ENCODE measurements around the gene YEATS4. TPM values are rescaled to one million over a fixed set of nuclear protein-coding genes. Genes with fewer than 3 reads are reported as not detected.

YEATS4 gene
- total RNA-seq, 1 donor from 2014 or later = 11.4 TPM

DNA sequence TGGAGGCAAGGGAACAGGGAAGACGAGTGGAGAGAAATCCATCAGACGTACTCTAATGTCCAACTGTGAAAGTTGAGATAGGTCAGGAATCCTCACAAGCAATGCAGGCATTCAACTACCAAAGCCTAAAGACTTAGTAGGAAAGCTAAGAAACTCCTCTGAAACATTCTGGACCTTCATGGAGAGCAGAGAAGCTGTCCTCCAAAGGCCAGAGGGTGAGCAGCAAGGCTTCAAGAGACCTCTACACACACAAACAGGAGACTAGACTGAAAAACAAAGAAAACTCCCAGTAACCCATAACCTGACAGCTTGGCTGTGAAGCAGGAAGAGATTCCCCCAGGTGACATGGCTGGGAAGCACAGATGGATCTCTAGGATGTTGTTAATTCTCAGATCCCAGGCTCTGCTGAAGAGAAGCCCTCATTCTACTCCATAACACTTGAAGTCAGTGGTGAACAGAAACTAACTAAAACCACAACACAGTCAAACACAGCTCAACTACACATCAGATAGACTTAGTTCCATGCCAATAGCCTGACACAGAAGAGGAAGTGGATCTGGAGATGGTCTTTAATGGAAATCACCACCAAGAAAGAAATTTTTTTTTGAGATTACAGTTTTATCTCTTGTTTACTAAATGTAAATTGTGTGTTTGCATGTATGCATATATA is 34.6 kb upstream of the YEATS4 start:
- intact Hi-C loops (cut with DNase I) = no loop called here
- H3K27ac ChIP-seq = no peak overlapping the region
- H3K36me3 ChIP-seq = no peaks in the 10 kb centered on the region
- no peak for ATAC-seq
- DNase-seq = no peak
- peaks cover 6% of the 10 kb centered on the region for H3K4me1 ChIP-seq
- peaks cover 5% of the 10 kb centered on the region for H3K27me3 ChIP-seq (ENCODE audit: low read depth)
- H3K4me3 ChIP-seq = no peak overlapping the region
- TF ChIP-seq, protein P1, sequence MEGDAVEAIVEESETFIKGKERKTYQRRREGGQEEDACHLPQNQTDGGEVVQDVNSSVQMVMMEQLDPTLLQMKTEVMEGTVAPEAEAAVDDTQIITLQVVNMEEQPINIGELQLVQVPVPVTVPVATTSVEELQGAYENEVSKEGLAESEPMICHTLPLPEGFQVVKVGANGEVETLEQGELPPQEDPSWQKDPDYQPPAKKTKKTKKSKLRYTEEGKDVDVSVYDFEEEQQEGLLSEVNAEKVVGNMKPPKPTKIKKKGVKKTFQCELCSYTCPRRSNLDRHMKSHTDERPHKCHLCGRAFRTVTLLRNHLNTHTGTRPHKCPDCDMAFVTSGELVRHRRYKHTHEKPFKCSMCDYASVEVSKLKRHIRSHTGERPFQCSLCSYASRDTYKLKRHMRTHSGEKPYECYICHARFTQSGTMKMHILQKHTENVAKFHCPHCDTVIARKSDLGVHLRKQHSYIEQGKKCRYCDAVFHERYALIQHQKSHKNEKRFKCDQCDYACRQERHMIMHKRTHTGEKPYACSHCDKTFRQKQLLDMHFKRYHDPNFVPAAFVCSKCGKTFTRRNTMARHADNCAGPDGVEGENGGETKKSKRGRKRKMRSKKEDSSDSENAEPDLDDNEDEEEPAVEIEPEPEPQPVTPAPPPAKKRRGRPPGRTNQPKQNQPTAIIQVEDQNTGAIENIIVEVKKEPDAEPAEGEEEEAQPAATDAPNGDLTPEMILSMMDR (IDR thresholded peaks at IDR 0.05) = no peak
- H3K9me3 ChIP-seq = no peaks in the 10 kb centered on the region

DNA sequence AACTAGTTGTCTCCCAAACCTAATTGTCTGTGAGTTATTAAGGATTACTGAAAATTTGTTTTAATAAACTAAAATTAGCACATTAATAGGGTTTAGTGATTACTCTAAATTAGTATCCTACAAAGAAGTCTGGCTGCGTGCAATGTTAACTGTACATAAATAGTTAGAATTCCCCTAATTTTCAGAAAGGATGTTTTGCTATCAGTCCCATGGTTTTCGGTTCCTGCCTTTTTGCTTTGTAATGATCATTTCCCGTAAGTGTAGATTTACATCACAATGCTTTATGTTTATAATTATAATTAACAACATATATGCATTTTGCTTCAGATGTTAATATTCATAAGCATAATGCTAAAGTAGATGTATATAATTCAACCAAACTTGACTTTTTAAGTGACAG is 31.1 kb upstream of the YEATS4 start:
- peaks cover 8% of the 10 kb centered on the region for H3K27me3 ChIP-seq (ENCODE audit: low read depth)
- no peak for ATAC-seq
- DNase-seq = no peak
- no peak overlapping the region for H3K4me3 ChIP-seq
- intact Hi-C loops (cut with DNase I) = no loop called here
- H3K36me3 ChIP-seq = no peaks in the 10 kb centered on the region
- TF ChIP-seq, protein P1 (IDR thresholded peaks at IDR 0.05) = no peak
- H3K9me3 ChIP-seq = no peaks in the 10 kb centered on the region
- H3K27ac ChIP-seq = no peak overlapping the region
- peaks cover 29% of the 10 kb centered on the region for H3K4me1 ChIP-seq

DNA sequence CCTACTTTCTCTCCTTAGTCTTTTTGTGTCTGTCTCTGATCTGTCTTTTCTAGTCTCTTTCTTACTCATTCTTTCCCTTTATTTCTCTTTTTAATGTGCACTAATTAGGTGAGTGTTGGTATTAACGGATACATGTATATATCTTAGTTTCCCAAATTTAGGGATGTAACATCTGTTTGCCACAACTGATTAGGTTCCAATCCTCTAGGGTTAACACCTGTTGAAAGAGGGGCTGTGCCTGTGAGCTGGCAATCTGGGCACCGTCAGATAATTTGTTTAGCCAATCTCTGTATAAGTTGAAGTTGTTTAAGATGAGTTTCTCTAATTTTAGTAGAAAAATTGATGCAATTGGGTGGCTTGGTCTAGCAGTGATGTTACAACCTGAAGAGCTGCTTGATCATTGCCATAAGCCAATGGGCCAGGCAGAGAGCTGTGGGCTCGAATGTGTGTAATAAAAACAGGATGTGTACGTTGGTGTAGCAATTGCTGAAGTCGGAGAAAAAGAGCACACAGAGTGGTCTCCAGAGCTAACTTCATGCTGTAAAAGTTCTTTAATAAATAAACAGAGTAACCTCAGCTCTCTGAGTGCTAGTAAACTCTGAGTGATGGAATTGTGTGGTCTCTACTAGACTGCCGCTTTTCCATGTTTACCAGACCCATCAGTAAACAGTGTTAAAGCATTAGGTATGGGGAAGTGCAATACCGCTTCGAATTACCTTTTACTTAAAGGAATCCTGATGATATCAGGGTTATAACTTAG is 29.7 kb upstream of the YEATS4 start:
- peak overlapping the region; percentile 81 for H3K27ac ChIP-seq
- peak overlapping the region; percentile 58 for H3K4me3 ChIP-seq
- DNase-seq (no peak), ATAC-seq (peak; percentile 8 to 34)
- intact Hi-C loops (cut with DNase I) = no loop called here
- TF ChIP-seq, protein P1 (IDR thresholded peaks at IDR 0.05) = no peak
- no peaks in the 10 kb centered on the region for H3K9me3 ChIP-seq
- peaks cover 5% of the 10 kb centered on the region for H3K27me3 ChIP-seq (ENCODE audit: low read depth)
- peaks cover 32% of the 10 kb centered on the region for H3K4me1 ChIP-seq
- H3K36me3 ChIP-seq = no peaks in the 10 kb centered on the region

DNA sequence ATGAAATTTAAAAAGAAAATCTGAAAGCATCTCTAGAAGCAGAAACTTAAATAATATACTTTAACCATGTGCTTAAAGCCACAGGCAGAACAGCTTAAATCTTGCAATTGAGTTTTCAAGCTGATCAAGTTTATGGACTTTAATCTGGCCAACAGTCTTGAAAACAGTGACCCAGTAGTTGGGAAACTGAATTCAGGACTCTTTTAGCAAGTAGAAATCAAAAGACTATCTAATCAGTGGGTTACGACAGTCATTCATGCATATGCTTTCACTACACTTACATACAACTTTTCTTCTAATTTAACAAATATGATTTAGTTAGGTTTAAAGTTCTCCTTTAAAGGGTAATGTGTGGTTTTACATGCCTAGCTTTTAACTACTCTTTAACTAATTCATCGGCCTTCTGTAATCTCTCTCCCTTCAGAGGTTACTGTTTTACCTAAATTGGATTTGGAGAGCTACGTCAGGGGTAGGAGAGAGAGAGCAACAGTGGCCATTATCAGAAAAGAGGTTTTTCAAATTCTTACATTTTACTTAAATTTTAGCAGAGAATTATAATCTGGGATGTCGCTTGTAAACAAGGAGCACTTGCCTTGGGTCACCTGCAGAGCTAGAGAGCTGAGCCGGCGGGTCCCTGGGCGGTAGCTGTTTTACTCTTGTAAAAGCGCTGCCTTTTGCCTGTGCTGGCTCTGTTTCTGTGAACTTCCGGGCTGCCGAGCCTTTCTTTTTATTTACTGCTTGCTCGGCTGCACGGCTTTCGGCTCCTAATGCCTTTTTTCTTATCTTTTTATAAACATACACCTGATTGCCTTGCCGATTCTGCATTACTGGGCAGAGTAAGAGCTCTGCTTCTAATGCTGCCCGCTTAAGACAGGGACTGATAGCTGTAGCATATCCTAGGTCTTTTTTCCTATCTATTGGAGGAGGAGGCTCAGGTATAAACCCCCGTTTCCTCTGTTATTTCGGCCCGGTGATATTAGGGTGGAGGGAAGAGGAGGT is 28.8 kb upstream of the YEATS4 start:
- TF ChIP-seq, protein P1 (IDR thresholded peaks at IDR 0.05) = no peak
- Histone ChIP-seq H3K9me3 (no peaks in the 10 kb centered on the region), H3K4me3 (peak overlapping the region; percentile 58), H3K27ac (peak overlapping the region; percentile 81), H3K36me3 (no peaks in the 10 kb centered on the region), H3K4me1 (peaks cover 32% of the 10 kb centered on the region), H3K27me3 (ENCODE audit: low read depth) (peaks cover 5% of the 10 kb centered on the region)
- peak; percentile 57 to 76 for ATAC-seq
- peak; percentile 66 for DNase-seq
- intact Hi-C loops (cut with DNase I) = no loop called here

DNA sequence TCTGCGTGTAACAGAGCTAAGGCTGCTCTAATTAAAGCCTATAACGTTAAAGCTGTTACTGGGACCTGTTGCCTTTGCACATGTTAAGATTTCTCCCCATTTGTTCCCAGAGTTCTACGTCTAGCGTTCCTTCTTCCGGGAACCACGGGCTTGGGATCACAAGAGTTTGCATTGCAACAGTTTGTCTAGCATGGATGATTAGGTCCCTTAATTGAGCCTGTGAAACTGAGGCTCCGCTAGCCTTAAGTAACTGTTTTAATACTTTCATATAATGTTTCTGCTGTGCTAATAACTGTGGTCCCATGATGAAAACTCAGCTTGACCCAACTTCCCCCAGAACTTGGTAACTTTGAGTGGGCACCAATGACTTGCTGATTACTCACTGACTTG is 28.0 kb upstream of the YEATS4 start:
- no peaks in the 10 kb centered on the region for H3K36me3 ChIP-seq
- ATAC-seq (peak in 1 of 2 donors; percentile 57), DNase-seq (no peak)
- H3K9me3 ChIP-seq = no peaks in the 10 kb centered on the region
- peak overlapping the region; percentile 58 for H3K4me3 ChIP-seq
- H3K4me1 ChIP-seq = peaks cover 32% of the 10 kb centered on the region
- intact Hi-C loops (cut with DNase I) = no loop called here
- peaks cover 5% of the 10 kb centered on the region for H3K27me3 ChIP-seq (ENCODE audit: low read depth)
- TF ChIP-seq, protein P1 (IDR thresholded peaks at IDR 0.05) = no peak
- H3K27ac ChIP-seq = peak overlapping the region; percentile 81
